AML-193 (cell line): ENCODE data around the gene MOSMO.

Experiments used
- DNase-seq, 2 experiments: peaks; one replicate each; lab custom pipeline; 2025; lab: John Stamatoyannopoulos, UW

MOSMO gene

GRCh38 chr16:22050963-22051362, 43.1 kb downstream of the MOSMO start:
- DNase-seq, result no peak

- no peak for DNase-seq
Measured at GRCh38 chr16:22052980-22053379, 45.1 kb downstream of the MOSMO start.

- DNase-seq, result no peak
Measured at GRCh38 chr16:22053921-22054341, 46.0 kb downstream of the MOSMO start.

DNA sequence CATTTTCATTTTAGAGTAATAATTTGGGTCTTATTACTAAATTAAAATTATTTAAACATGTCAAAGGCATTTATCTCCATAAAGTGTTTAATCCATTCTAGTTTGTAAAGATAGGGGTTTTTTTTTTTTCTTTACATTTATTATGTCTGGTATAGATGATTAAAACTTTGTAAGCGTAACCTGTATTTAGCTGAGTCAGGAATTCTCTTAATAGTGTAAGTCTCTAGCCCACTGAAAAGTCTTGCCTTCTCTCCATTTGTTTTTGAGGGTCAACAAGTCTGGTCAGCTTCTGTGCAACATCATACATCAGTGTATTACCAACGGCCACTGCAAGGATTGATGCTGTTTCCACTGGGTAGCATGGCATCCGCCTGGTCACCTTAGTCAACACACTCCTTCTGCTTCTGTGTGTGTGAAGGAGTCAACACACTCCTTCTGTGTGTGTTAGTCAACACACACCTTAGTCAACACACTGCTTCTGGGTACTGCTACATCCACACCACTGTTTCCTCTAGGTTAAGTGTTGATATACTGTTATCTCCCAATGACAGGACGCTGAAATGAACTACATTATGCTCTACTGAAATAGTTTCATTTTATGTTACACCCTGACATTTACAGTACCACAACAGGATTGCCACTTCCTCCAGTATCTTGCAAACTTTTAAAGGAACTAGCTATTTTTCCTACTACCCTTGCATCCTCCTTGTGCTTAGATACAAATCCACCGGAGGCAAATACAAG, 47.1 kb downstream of the MOSMO start:
- no peak for DNase-seq

DNA sequence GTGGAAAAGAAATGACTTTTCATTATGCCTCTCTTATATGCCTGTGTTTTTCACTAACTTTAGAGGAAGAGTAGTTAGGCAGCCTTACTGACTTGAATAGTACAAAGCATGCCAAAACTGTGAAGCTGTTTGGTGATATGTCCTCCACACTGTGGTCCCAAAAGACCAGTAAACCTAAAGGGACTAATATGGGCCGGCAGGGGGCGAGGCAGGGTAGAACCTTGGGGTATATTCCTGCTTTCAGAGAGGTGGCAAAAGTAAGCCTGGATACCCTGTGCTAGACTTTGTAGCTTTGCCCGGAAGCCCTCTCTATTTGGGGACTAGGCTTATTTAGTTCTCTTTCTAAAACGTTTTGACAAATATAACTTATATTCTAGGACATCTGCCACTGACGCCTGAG, 48.0 kb downstream of the MOSMO start:
- DNase-seq, result no peak

DNA sequence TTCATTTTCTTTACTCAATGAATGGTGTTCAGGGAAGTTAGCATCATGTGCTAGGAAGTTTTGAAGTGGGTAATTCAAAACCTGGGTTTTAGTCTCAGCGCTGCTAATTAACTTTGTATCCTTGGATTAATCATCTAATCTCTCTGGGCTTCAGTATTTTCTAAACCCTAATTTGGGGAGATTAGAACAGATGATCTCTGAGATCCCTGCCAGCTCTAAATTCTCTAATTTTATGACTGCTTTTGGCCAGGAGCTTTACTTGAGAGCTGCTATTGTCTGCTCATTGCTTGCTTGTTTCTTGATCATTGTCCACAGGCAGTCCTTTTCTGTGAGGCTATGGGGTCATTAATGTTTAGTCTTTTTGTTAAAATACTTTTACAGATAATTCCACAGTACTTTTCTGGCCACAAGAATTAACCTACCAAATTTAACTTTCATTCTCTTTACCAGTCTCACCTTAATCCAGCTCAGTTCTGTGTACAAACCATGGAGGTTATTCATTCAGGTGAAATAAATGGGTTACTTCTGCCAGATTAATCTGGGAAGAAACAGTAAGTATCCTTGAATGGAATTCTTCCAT, 56.1 kb downstream of the MOSMO start:
- no peak for DNase-seq

- DNase-seq, result no peak
Measured at GRCh38 chr16:22065252-22065651, 57.3 kb downstream of the MOSMO start.

DNA sequence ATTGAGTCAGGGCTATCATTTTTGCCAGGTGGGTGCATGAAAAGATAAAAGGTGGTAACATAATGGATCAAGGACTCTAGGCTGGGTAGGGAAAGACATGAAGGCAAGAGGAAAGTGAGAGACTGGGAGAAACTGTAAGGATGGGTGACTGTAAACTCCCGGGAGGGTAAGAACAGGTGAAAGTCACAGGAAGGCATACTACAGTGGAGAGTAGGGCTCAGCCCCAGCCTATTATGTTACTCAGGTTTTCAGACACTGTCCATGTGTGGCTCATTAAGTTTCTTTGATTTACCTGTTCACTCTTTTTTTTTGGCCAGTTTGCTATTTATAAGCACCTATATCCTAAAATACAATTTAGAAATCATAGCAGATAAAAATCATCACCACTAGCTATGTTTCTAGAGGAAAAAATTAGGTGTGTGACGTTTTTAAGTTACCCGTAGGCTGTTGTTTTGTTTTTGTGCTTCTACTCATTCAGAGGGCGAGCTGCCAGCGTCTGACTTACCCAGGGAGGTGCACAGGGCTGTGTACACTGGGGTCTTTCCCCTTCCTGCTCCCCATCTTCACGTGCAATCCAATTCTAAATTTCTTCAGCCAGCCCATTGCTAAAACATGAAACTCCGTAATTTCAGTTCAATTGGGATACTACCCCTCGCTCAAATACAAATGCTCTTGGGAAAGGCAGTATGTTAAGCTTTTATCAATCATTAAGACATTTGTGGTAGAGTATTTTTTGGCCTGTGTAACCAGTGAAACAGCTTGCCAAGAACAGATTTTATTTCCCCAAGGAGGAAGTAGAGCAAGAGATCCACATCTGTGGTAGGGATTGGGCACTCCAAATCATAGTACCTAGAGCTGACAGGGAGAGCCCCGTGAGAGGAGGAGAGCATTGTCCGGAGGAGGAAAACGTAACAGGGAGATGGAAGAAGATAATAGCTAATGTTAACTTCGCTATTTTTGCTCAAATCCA, 62.7 kb downstream of the MOSMO start:
- DNase-seq, result no peak

- DNase-seq, result no peak
Measured at GRCh38 chr16:22071331-22071910, 63.5 kb downstream of the MOSMO start.

- DNase-seq, result no peak
Measured at GRCh38 chr16:22073350-22073749, 65.4 kb downstream of the MOSMO start.

- DNase-seq, result no peak
Measured at GRCh38 chr16:22075043-22075757, 67.3 kb downstream of the MOSMO start.

DNA sequence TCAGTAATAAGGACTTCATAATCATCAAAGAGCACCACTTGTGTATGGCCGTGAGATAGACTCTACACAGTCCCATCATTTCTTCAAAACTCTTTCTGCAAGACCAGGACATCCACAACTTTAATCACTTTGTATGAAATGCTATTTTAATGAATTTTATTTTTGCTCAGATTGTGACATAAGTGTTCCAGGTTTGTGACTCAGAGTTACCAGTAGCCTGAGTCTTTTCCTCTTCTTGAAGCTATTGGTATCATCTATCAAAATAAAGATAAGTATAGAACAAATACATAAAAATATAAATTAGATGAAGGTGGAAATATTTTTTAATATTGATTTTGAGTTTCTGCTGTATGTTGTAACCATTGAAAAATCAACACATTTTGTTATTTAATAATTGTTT, 67.9 kb downstream of the MOSMO start:
- DNase-seq, result no peak

GRCh38 chr16:22077700-22078313, 69.9 kb downstream of the MOSMO start:
- peak; percentile 68 to 69 for DNase-seq

- DNase-seq, result no peak
Measured at GRCh38 chr16:22078656-22079055, 70.7 kb downstream of the MOSMO start.

DNA sequence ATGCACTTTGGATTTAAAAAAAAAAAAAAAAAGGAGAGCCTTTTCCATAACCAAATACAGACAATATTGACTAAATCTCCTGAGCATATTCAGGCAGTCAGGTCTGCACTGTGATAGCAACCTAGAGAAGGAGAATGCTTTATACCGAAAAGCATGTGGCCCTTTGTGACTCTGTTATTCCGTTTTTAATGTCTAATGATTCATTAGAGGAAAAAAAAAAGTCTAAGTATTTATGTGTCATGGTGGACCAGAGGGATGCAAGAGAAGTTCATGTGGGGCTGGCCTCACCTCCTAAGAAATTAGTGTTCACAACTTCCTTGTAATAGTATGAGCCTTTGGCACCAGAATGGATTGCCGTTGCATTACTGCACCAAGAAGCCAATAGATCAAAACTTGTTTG, 73.1 kb downstream of the MOSMO start:
- no peak for DNase-seq

DNA sequence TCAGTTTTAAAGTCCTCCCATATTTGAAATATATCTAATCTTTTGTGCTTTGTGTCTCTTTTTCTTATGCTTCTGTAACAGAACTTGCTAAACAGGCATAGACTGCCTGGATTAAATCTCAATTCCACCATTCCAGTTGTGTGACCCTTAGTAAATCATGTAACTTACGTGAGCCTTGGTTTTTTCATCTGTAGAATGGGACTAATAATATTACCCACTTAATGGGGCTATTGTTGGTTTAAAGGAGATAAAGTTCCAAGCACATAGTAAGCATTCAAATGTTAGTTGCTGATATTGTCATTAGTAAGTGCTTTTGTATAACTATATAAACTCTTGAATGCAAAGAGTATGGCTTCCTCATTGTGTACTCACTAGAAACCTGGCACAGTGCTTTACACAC, 78.5 kb downstream of the MOSMO start:
- no peak for DNase-seq

GRCh38 chr16:22088642-22089041, 80.7 kb downstream of the MOSMO start:
- DNase-seq, result no peak

DNA sequence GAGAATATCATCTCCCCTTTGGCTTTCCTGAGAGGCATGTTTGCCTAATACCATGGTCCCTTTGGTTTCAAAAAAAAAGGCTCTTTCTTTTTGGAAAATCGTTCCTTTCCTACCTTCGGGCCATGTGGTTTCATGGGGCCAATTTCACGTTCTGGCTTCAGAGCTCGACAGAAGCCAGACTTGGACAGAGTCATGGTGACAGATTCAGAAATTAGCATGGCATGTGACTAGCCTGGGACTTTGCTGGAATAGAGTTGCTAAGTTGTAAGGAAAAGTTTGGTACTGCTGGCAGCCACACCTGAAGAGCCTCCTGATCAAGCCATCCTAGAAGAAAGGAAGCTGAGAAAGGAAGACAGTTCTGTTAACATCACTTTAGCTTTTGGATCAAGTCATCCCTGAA, 82.0 kb downstream of the MOSMO start:
- DNase-seq, result no peak

DNA sequence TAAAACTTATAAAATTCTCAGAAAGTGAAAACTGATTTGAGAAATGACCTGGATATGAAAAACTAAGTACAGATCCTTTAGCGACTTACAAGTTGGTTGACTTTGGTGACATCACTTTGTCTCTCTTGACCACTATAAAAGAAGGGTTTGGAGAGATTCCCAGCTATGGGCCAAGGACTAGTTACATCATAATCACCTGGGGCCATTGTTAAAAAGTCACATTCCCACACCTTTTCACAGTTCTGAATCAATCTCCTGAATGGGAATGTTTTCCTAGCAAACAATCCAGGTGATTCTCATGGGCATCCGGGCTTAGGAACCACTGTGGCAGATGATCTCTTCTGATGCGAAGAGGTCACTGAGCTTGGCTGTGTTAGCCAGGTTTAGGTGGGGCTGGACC, 83.8 kb downstream of the MOSMO start:
- DNase-seq, result no peak

DNA sequence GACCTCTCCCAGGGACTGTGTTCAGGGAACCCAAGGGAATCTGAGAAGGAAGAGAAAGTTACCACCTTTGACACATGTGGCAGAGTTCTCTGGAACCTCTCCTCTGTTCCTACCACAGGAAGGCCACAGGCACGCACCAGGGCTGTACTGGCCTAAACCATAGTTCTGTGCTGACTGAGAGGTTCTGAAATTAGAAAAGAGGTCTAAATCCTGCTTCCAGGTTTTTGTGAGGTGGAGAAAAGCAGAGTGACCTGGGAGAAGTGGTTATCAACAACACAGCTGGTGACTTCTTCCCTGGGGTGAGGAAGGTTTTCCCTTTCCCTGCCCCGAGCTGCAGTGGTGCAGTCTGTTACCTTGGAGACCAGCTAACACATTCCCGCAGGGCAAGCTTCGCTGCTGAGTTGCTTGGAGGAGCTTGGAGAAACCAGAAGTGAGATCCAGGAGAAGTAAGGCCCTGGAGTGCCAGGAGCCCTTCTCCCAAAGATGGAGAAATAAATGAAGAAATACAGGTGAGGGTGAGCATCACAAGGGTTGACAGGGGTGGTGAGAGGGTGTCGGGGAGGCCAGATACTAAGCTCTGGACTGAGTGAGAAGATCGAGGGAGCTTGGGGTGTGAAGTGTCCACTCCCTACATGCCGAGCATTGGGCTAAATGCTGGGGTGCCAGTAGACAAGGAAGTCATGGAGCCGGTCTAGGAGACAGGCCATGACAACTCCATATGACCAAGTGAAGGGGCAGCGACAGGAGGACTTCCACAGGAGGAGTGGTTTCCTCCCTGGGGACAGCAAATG, 84.4 kb downstream of the MOSMO start, which contains the start of gene VWA3A:
Gene VWA3A (plus strand): TSS at position 399 of the 791 bp plus-strand sequence. CDS start 97 bp downstream, at position 496.
- no peak for DNase-seq
